CD4-positive, alpha-beta T cell treated with Interferon gamma for 1 hour (primary cell): ENCODE measurements around the gene EIF2S3B.
"Not testable (repeated sequence)": the region's sequence is repeated elsewhere in the genome, so short reads cannot be mapped to it uniquely, and the experiment has no call there.

Experiments used
- DNase-seq: peaks from one replicate; pipeline ENCODE4 v3.0.0-alpha.2; 2020

Gene EIF2S3B

GRCh38 chr12:10505620-10506019, at the start of gene EIF2S3B:
Gene EIF2S3B, plus strand, starts transcription at chr12:10505890. Its CDS starts 13 bp downstream, at chr12:10505903.
- no peak for DNase-seq

GRCh38 chr12:10456856-10457255, 48.8 kb upstream of the EIF2S3B start:
- no peak for DNase-seq

GRCh38 chr12:10457760-10458159, 47.9 kb upstream of the EIF2S3B start:
- DNase-seq, result no peak

DNA sequence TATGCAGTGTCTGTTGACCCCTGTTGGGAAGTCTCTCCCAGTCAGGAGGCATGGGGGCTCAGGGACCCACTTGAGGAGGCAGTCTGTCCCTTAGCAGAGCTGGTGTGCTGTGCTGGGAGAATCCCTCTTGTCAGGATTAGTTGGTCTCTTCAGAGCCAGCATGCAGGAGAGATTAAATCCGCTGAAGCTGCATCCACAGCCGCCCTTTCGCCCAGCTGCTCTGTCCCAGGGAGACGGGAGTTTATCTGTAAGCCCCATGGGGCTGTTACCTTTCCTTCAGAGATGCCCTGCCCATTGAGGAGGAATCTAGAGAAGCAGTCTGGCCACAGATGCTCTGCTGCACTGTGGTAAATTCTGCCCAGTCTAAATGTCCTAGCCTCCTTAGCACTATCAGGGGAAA, 39.4 kb upstream of the EIF2S3B start:
- DNase-seq, result no peak

DNA sequence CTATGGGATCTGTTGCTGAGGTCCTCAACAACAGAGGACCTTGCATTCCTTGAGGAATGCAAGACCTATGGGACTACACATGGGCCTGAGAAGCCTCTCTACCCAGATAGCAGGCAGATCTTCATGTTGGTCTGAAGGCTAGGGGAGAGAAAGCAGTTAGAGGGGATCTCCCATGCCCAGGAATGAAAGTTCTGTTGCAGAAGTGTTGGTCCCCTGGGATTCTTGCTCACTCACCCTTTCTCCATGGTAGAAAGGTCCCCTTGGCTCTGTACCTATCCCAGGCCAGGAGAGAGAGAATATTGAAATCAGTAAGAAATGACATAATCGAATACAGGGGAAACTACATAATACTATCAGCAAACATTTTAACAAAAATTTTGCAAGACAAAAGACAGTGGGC, 36.0 kb upstream of the EIF2S3B start:
- no peak for DNase-seq

- DNase-seq, result not testable (repeated sequence)
These were observed 32.9 kb upstream of the EIF2S3B start for GRCh38 chr12:10472808-10473207.

GRCh38 chr12:10481901-10482300, 23.8 kb upstream of the EIF2S3B start:
- DNase-seq, result peak; percentile 45

DNA sequence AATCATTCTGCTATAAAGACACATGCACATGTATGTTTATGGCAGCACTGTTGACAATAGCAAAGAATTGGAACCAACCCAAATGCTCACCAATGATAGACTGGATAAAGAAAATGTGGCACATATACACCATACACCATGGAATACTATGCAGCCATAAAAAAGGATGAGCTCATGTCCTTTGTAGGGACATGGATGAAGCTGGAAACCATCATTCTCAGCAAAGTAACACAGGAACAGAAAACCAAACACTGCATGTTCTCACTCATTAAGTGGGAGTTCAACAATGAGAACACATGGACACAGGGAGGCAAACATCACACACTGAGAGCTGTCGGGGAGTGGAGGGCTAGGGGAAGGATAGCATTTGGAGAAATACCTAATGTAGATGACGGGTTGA, 18.4 kb upstream of the EIF2S3B start:
- DNase-seq, result not testable (repeated sequence)

- DNase-seq, result no peak
These were observed 13.9 kb upstream of the EIF2S3B start for GRCh38 chr12:10491766-10492165.

- peak; percentile 49 for DNase-seq
These were observed 8.1 kb upstream of the EIF2S3B start for GRCh38 chr12:10497602-10498001.

- DNase-seq, result no peak
These were observed 7.6 kb upstream of the EIF2S3B start for GRCh38 chr12:10498042-10498441.

- no peak for DNase-seq
These were observed 4.7 kb upstream of the EIF2S3B start for GRCh38 chr12:10501030-10501429.

GRCh38 chr12:10503460-10503859, 2.2 kb upstream of the EIF2S3B start:
- no peak for DNase-seq

DNA sequence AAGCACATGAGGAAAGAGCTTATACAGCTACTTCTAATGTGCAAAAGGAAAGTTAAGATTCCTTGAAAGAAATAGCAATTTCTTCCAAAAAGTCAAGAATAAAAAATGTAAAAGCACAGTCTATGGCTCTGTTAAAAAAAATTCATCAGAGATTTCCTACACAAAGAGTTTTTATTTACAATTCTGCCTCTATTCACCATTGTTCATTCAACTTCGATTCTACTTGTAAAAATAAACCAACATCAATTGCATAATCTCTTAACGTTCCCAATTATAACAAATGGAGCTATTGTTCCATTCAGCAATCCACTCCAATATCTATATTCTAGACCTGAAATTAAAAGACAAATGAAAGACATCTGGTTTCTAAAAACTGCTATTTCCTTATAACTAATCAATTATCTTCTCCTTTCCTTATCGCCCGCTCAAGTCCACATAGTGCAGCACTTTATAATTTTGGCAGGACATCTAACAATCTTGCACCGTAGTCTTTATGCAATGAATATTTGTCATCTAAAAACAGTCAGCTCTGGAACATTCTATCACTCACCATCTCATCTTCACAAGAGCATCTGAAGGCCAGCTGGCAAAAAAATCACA, 6.2 kb downstream of the EIF2S3B start:
- DNase-seq, result no peak

DNA sequence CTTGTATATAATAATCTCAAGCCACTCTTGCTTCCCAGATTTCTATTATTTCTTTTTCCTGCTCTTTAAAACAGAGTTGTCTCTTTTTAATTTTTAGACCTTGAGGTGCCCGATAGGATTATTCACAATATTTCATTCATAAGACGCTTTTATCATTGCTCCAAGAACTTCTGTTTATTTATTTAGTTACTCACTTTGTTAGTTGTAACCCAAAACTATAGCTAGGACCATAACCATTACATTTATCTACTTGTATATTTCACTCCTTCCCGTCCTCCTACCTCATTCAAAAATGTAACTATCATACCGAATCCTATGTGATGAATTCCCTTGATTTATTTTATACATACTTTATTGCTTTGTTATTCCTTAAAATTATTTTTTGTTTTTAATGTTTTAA, 7.1 kb downstream of the EIF2S3B start:
- DNase-seq, result no peak

GRCh38 chr12:10521555-10521954, 15.9 kb downstream of the EIF2S3B start:
- DNase-seq, result no peak

DNA sequence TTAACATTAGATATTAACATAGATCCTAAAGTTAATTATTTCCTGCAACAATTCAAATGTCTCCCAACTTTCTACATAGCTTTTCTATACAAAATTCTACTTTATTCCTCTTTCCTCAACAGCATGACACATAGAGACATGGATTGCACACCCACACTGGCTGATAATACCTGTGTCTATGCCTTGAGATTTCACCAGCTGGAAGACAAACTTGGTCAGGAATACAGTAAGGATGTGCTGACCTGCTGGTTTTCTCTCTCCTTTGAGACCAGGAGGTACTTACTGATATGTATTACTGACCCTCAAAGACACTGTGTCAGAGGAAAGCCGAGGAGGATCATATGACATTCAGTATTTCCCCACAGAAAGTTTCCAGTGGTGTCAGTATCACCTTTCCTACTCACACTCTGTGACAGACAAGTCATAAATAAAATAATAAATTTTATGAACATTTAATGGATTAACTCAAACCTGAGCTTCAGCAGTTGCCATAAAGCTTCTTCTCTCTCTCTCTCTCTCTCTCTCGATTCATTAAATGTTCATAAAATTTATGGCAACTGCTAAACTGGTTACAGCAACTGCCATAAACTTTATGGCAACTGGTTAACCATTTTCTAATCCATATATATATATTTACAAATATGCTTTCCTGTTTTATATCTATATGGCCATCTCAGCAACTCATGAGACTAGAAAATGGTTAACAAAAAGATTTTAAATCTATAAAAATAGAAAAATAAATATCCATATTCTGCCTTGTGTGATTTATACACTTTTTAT, 22.7 kb downstream of the EIF2S3B start:
- DNase-seq, result no peak

DNA sequence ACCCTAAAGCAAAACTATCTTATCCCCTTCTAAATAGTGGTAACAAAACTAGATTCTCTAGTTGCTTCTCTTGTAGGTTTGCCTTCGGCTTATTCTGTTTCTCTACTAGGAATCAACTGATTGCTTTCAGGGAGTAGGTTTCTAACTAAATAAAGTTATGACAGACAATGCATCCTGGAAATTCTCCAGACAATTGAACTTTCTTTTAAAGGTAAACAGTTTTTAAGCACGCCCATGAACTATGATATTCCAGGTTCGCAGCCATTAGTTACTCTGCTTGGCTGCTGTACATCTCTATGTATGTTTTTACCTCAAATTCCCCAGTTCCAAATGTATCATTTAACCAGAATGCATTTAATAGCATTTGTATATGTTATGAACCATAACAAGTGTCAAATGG, 23.9 kb downstream of the EIF2S3B start:
- DNase-seq, result no peak

DNA sequence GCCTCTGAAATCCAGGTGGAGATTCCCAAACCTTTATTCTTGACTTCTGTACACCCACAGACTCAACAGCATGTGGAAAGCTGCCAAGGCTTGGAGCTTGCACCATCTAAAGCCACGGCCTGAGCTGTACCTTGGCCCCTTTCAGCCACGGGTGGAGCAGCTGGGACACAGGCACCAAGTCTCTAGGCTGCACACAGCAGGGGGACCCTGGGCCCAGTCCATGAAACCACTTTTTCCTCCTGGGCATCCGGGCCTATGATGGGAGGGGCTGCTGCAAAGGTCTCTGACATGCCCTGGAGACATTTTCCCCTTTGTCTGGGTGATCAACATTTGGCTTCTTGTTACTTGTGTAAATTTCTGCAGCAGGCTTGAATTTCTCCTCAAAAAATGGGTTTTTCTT, 32.0 kb downstream of the EIF2S3B start:
- no peak for DNase-seq

GRCh38 chr12:10540776-10541205, 35.1 kb downstream of the EIF2S3B start:
- no peak for DNase-seq

DNA sequence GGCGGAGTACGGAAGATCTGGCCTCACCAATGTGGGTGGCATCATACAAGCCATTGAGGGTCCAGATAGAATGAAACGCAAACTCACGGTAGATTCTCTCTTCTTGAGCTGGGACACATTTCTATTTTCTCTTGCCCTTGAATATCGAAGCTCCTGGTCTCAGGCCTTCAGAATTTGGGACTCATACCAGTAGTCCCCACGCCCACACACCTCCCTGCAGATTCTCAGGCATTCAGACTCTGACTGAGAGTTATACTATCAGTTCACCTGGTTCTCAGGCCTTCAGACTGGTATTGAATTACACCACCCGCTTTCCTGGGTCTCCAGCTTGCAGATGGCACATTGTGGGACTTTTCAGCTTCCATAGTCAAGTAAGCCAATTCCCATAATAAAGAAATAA, 37.8 kb downstream of the EIF2S3B start:
- DNase-seq, result no peak

DNA sequence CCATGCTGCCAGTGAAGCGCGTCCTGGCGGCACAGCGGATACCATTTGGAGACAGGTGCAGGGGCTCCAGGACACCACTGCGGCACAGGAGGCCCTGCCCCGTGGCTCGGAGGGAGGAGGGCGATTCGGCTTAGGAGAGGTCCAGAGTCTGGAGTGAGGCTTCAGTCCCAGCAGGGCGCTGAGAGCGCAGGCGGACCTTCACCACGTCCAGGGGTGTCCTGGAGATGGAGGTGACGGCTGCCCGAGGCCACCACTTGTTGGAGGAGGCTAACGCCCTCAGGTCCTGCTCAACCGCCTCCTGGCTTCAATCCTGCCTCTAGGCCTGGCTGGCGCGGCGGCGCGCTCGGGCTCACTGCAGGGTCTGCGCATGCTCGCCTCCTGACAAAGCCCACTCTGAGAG, 45.7 kb downstream of the EIF2S3B start:
- no peak for DNase-seq

DNA sequence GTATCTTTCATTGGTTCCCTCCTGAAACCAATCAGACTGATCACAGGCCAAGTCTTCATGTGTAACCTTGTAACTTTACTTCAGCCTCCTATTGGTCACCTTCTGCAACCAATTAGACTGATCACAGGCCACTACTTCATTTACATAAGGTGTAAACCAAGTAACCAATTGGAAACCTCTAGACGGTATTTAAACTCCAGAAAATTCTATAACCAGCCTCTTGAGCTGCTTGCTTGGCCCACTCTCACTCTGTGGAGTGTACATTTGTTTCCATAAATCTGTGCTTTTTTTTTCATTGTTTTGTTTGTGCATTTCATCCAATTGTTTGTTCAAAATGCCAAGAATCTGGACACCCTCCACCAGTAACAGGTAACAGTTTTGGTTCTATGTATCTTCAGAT, 47.5 kb downstream of the EIF2S3B start:
- DNase-seq, result no peak

DNA sequence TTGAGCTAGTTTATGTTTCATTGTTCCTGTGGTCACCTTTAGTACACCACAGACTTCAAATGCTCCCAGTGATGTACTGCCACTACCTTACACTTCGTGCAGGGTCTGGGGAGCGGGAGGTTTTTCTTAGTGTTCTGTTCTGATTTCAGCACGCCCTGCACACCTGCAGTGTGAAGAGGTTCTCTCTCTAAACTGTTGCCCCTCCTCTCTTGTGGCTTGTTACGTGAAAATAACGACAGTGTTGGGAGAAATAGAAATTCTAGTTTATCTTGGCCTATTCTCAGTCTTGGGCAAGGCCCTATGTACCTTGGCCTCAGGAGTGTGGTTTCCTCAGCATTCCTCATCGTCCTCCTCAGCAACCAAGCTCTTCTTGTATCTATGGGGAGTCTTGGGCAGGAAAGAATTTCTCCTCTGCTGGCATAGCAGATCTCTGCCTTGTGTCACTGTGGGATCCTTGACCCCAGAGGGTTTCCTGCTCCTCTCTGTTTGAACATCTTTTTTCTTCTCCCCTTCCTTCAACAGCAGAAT, 48.6 kb downstream of the EIF2S3B start:
- peak; percentile 42 for DNase-seq
